Endodermal cell (in vitro differentiated cells): ENCODE data around the gene NFIA. TPM values are rescaled to one million over a fixed set of nuclear protein-coding genes. Genes with fewer than 3 reads are reported as not detected.

Experiments
- DNase-seq: peaks from one replicate; pipeline ENCODE4 v3.0.0-alpha.2; 2017
- H3K27ac ChIP-seq: 2 replicates; pipeline ENCODE4 v1.5.1; 2013; ENCODE audit warnings: mild to moderate bottlenecking, low read depth, low read length, moderate library complexity
- H3K27me3 ChIP-seq: 2 replicates; pipeline ENCODE4 v1.6.1; 2013; ENCODE audit warnings: mild to moderate bottlenecking, low read length, moderate library complexity; ENCODE audit not compliant: insufficient read depth, control insufficient read depth, poor library complexity, severe bottlenecking
- H3K36me3 ChIP-seq: 2 replicates; pipeline ENCODE4 v1.7.0; 2013; ENCODE audit warnings: mild to moderate bottlenecking, low read length, moderate library complexity; ENCODE audit not compliant: control insufficient read depth, insufficient read depth
- H3K4me1 ChIP-seq: one replicate; pipeline ENCODE4 v1.7.0; 2013; ENCODE audit warnings: low read length; ENCODE audit not compliant: control insufficient read depth, insufficient read depth
- H3K4me3 ChIP-seq: 2 replicates; pipeline ENCODE4 v1.5.1; 2013; ENCODE audit warnings: mild to moderate bottlenecking, low read length, moderate library complexity
- H3K9ac ChIP-seq: 2 replicates; pipeline ENCODE4 v1.6.1; 2013; ENCODE audit warnings: mild to moderate bottlenecking, low read length, moderate library complexity; ENCODE audit not compliant: poor library complexity, severe bottlenecking; ENCODE audit errors: extremely low read depth
- H3K9me3 ChIP-seq: 2 replicates; pipeline ENCODE4 v1.6.1; 2013; ENCODE audit warnings: mild to moderate bottlenecking, low read length, moderate library complexity; ENCODE audit not compliant: control insufficient read depth
- H3K27ac Mint-ChIP-seq: 2 replicates; pipeline ENCODE4 v1.8.0; 2020; ENCODE audit warnings: mixed read lengths
- H3K27me3 Mint-ChIP-seq: 2 replicates; pipeline ENCODE4 v1.8.0; 2021; ENCODE audit warnings: mild to moderate bottlenecking, mixed read lengths; ENCODE audit not compliant: insufficient read depth
- H3K36me3 Mint-ChIP-seq: 2 replicates; pipeline ENCODE4 v1.8.0; 2020; ENCODE audit warnings: low read depth, mixed read lengths
- H3K4me1 Mint-ChIP-seq: 2 replicates; pipeline ENCODE4 v1.8.0; 2020; ENCODE audit warnings: mixed read lengths
- H3K4me3 Mint-ChIP-seq: 2 replicates; pipeline ENCODE4 v1.8.0; 2020; ENCODE audit warnings: mild to moderate bottlenecking, moderate library complexity, mixed read lengths
- H3K9me3 Mint-ChIP-seq: 2 replicates; pipeline ENCODE4 v1.8.0; 2020; ENCODE audit warnings: mild to moderate bottlenecking, mixed read lengths
- CTCF ChIP-seq: fragments of 200-600 bp; sonication (generic); conservative IDR thresholded peaks from 2 replicates; pipeline ENCODE4 v1.5.0; 2021; ENCODE audit warnings: antibody characterized with exemption, mild to moderate bottlenecking
- WGBS, 2 experiments: methylation state at CpG; one replicate each; pipeline versions ENCODE4 v1.1.5 to v1.1.7; 2013; ENCODE audit warnings: missing lambda C conversion rate in 2 of 2, mixed read lengths in 1 of 2; ENCODE audit not compliant: insufficient coverage in 1 of 2, insufficient read length in 1 of 2; 5-methylcytosine and 5-hydroxymethylcytosine counted together
- total RNA-seq, 2 donors: library from RNA; stranded (reverse); fragmentation: NEBNext Ultra II Directional in 1 of 2; extraction: Animal tissue kit (Norgen Biotek cat#: 25700) in 1 of 2; gene quantifications; 2 replicates in 1 of 2; 3 replicates in 1 of 2; pipeline ENCODE4 v1.2.1, GENCODE V29; 2021

NFIA gene
- total RNA-seq, 2 donors from 2014 or later: 2.3 to 3.8 TPM

GRCh38 chr1:61135291-61135690 lies 52.9 kb downstream of the NFIA start:
- peaks cover 2% of the 10 kb centered on the region for H3K36me3 Mint-ChIP-seq
- H3K9me3 ChIP-seq: no peaks in the 10 kb centered on the region
- H3K27ac ChIP-seq: no peak overlapping the region
- WGBS, 2 experiments: 92 to 100% methylated on average over 2 to 3 of the region's 3 CpGs
- no peak overlapping the region for H3K4me3 ChIP-seq
- H3K27me3 ChIP-seq: no peaks in the 10 kb centered on the region
- H3K4me3 Mint-ChIP-seq: no peak overlapping the region
- no peaks in the 10 kb centered on the region for H3K4me1 ChIP-seq
- no peak for TF ChIP-seq CTCF
- no peak for DNase-seq
- no peak overlapping the region for H3K9ac ChIP-seq
- H3K4me1 Mint-ChIP-seq: peaks cover 30% of the 10 kb centered on the region
- H3K9me3 Mint-ChIP-seq: no peaks in the 10 kb centered on the region
- peaks cover 7% of the 10 kb centered on the region for H3K27me3 Mint-ChIP-seq
- no peaks in the 10 kb centered on the region for H3K36me3 ChIP-seq
- no peak overlapping the region for H3K27ac Mint-ChIP-seq

GRCh38 chr1:61138305-61138704 lies 55.9 kb downstream of the NFIA start:
- 93 to 95% methylated on average over 2 of the region's 3 CpGs for WGBS, 2 experiments
- peaks cover 7% of the 10 kb centered on the region for H3K4me1 ChIP-seq
- H3K9me3 ChIP-seq: no peaks in the 10 kb centered on the region
- H3K36me3 ChIP-seq: no peaks in the 10 kb centered on the region
- H3K27me3 Mint-ChIP-seq: peaks cover 24% of the 10 kb centered on the region
- H3K4me1 Mint-ChIP-seq: peaks cover 48% of the 10 kb centered on the region
- H3K4me3 Mint-ChIP-seq: no peak overlapping the region
- H3K36me3 Mint-ChIP-seq: peaks cover 2% of the 10 kb centered on the region
- DNase-seq: no peak
- TF ChIP-seq CTCF: no peak
- H3K9ac ChIP-seq: no peak overlapping the region
- H3K27ac Mint-ChIP-seq: no peak overlapping the region
- no peaks in the 10 kb centered on the region for H3K9me3 Mint-ChIP-seq
- no peak overlapping the region for H3K4me3 ChIP-seq
- H3K27ac ChIP-seq: no peak overlapping the region
- peaks cover 14% of the 10 kb centered on the region for H3K27me3 ChIP-seq

GRCh38 chr1:61138921-61139774 lies 56.8 kb downstream of the NFIA start:
- H3K27ac ChIP-seq: no peak overlapping the region
- H3K27me3 Mint-ChIP-seq: peaks cover 27% of the 10 kb centered on the region

More at GRCh38 chr1:61138921-61139774, 56.8 kb downstream of the NFIA start:
- peaks cover 52% of the 10 kb centered on the region for H3K4me1 Mint-ChIP-seq
- H3K9me3 Mint-ChIP-seq: no peaks in the 10 kb centered on the region
- no peak overlapping the region for H3K27ac Mint-ChIP-seq
- no peak overlapping the region for H3K9ac ChIP-seq
- H3K4me1 ChIP-seq: peaks cover 10% of the 10 kb centered on the region
- H3K36me3 ChIP-seq: no peaks in the 10 kb centered on the region
- H3K9me3 ChIP-seq: no peaks in the 10 kb centered on the region
- no peak for TF ChIP-seq CTCF
- DNase-seq: no peak
- WGBS, 2 experiments: 86 to 87% methylated on average over 7 to 15 of the region's 15 CpGs
- peaks cover 15% of the 10 kb centered on the region for H3K27me3 ChIP-seq
- H3K4me3 Mint-ChIP-seq: no peak overlapping the region
- H3K36me3 Mint-ChIP-seq: peaks cover 2% of the 10 kb centered on the region
- H3K4me3 ChIP-seq: no peak overlapping the region
